HPDE6-E6E7 (cell line): ENCODE results near the gene PCDHA5.

Source experiments
- DNase-seq: peaks from one replicate; pipeline ENCODE4 v3.0.0; 2011; ENCODE audit warnings: missing footprints; ENCODE audit errors: extremely low spot score

Gene PCDHA5

GRCh38 chr5:140862441-140863295, 41.3 kb downstream of the PCDHA5 start:
- no peak for DNase-seq

GRCh38 chr5:140868721-140869554, 47.5 kb downstream of the PCDHA5 start, which contains the start of gene PCDHA11:
TSS of gene PCDHA11 (plus strand) at chr5:140868957. CDS start at chr5:140869104, 147 bp downstream.
- DNase-seq = peak; percentile 10

GRCh38 chr5:140869555-140869886, 48.1 kb downstream of the PCDHA5 start:
- DNase-seq = peak; percentile 11

- no peak for DNase-seq
Observed at GRCh38 chr5:140870221-140871201, 49.1 kb downstream of the PCDHA5 start.
